IPS-20b (cell line): Measurements from ENCODE around the gene XXYLT1.
"Not testable (repeated sequence)": the region's sequence is repeated elsewhere in the genome, so short reads cannot be mapped to it uniquely, and the experiment has no call there.

ENCODE experiments used
- H3K27ac ChIP-seq: one replicate; pipeline ENCODE4 v1.5.1; 2013; ENCODE audit warnings: low read length
- H3K27me3 ChIP-seq: 2 replicates; pipeline ENCODE4 v1.6.1; 2013; ENCODE audit warnings: mild to moderate bottlenecking, low read length, inconsistent platforms; ENCODE audit not compliant: insufficient read depth
- H3K36me3 ChIP-seq: 2 replicates; pipeline ENCODE4 v1.6.1; 2013; ENCODE audit warnings: low read depth, mild to moderate bottlenecking, inconsistent platforms, low read length, moderate library complexity; ENCODE audit not compliant: insufficient read depth
- H3K4me1 ChIP-seq: 2 replicates; pipeline ENCODE4 v1.6.1; 2013; ENCODE audit warnings: mild to moderate bottlenecking, control low read depth, inconsistent platforms, low read length, moderate library complexity; ENCODE audit not compliant: insufficient read depth
- H3K4me3 ChIP-seq: 2 replicates; pipeline ENCODE4 v1.5.1; 2013; ENCODE audit warnings: mild to moderate bottlenecking, low read length, inconsistent platforms
- H3K9ac ChIP-seq: 2 replicates; pipeline ENCODE4 v1.6.1; 2013; ENCODE audit warnings: low read depth, mild to moderate bottlenecking, inconsistent platforms, low read length, moderate library complexity
- H3K9me3 ChIP-seq: 2 replicates; pipeline ENCODE4 v1.6.1; 2013; ENCODE audit warnings: mild to moderate bottlenecking, low read depth, low read length, inconsistent platforms; ENCODE audit not compliant: insufficient read depth

Gene XXYLT1

DNA sequence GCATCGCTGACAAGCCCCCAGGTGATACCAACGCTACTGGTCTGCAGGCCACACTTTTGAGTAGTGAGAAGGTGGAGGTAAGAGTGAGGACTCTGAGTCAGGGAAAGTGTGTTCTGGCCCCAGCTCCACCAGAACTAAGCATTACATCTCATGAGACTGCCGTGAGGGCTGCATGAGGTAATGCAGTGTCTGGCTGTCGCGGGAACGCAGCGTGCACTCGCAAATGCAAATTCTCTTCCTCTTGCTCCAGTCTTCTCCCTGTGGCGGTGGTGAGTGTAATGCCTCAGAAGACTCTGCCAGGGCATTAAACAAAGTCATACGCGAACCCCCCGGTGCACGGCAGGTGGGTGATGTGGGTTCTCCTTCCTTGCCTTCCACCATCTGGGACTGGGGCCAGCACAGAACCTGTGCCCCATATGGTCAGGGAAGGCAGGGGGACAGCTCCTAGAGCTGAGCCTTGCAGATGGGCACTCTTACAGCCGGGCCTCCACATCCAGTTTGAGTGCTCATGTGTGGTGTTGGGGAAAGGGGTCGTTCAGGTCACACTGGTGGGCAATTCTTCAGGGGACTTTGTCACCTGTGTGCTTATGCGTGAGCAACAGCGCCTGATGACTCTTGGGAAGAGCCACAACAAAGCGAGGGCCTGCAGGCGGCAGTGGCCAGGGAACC, 175.8 kb downstream of the XXYLT1 start:
- no peaks in the 10 kb centered on the region for H3K4me1 ChIP-seq
- H3K9ac ChIP-seq: no peak overlapping the region
- H3K4me3 ChIP-seq: no peak overlapping the region

DNA sequence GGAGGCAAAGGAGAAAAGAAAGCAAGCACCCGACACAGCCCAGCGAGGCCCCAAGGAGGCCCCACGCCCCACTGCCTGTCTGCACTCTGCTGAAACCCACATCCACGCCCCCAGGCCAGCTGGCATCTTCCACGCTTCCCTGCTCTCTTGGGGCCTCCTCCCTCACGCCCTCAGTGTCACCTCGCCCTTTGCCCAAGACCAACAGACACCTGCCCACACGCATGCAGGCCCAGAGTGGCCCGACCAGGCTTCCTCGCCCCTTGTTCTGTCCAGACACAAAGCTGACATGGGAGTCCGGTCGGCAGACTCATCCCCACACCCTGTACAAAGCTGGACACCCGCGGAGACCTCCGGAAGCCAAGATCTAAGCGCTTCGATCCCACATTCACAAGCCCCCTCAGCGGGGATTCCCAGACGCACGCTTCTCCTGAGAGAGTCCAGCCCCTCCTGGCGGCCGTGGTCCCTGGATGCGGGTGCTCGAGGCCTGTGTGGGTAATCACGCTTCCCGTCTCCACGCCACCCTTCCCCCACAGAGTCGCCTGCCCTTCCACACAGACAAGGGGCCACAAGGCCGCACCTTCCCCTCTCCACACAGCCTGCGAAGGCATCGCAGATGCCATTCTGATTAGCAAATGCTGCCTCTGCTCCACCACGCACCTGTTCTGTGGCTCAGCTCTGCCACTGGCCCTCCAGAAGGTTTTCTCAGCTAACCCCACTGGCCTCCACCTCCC, 176.6 kb downstream of the XXYLT1 start:
- H3K9me3 ChIP-seq: no peaks in the 10 kb centered on the region
- H3K4me3 ChIP-seq: no peak overlapping the region
- H3K27me3 ChIP-seq: no peaks in the 10 kb centered on the region
- H3K36me3 ChIP-seq: no peaks in the 10 kb centered on the region
- no peaks in the 10 kb centered on the region for H3K4me1 ChIP-seq
- H3K27ac ChIP-seq: no peak overlapping the region
- H3K9ac ChIP-seq: no peak overlapping the region

More for the DNA sequence above, 175.8 kb downstream of the XXYLT1 start:
- H3K27me3 ChIP-seq: no peaks in the 10 kb centered on the region
- no peak overlapping the region for H3K27ac ChIP-seq
- no peaks in the 10 kb centered on the region for H3K9me3 ChIP-seq
- no peaks in the 10 kb centered on the region for H3K36me3 ChIP-seq

DNA sequence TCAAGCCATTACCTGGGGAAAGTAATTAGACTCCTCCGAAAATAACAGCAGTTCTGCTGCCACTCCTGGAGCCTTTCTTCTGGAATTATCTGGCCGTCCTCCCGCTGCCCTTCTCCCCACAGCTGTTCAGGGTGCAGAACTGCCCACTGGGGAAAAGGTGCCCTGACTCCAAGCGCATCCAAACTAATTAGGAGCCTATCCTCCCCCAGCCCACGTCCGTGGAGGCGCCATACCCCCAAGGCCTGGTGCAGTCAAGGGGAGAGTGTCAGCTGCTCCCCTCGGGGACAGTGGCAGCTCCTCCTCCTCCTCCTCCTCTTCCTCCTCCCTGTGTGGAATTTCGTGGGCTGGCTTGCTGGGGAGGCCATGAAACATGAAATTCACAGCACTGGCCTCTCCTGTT, 177.2 kb downstream of the XXYLT1 start:
- H3K27ac ChIP-seq: no peak overlapping the region
- H3K36me3 ChIP-seq: no peaks in the 10 kb centered on the region
- H3K9ac ChIP-seq: no peak overlapping the region
- H3K4me1 ChIP-seq: no peaks in the 10 kb centered on the region
- H3K9me3 ChIP-seq: no peaks in the 10 kb centered on the region
- no peak overlapping the region for H3K4me3 ChIP-seq
- H3K27me3 ChIP-seq: no peaks in the 10 kb centered on the region

DNA sequence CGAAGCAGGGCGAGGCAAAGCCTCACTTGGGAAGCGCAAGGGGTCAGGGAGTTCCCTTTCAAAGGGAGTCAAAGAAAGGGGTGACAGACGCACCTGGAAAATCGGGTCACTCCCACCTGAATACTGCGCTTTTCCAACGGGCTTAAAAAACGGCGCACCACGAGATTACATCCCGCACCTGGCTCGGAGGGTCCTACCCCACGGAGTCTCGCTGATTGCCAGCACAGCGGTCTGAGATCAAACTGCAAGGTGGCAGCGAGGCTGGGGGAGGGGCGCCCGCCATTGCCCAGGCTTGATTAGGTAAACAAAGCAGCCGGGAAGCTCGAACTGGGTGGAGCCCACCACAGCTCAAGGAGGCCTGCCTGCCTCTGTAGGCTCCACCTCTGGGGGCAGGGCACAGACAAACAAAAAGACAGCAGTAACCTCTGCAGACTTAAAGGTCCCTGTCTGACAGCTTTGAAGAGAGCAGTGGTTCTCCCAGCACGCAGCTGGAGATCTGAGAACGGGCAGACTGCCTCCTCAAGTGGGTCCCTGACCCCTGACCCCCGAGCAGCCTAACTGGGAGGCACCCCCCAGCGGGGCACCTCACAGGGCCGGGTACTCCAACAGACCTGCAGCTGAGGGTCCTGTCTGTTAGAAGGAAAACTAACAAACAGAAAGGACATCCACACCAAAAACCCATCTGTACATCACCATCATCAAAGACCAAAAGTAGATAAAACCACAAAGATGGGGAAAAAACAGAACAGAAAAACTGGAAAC, 182.9 kb downstream of the XXYLT1 start:
- not testable (repeated sequence) for H3K9me3 ChIP-seq, H3K27me3 ChIP-seq, H3K4me1 ChIP-seq, H3K36me3 ChIP-seq
- Histone ChIP-seq H3K4me3 (peak overlapping the region; percentile 63; the same call in 1 of the 2 replicates), H3K27ac (peak overlapping the region; percentile 56), H3K9ac (peak overlapping the region; percentile 73; the same call in 1 of the 2 replicates)

DNA sequence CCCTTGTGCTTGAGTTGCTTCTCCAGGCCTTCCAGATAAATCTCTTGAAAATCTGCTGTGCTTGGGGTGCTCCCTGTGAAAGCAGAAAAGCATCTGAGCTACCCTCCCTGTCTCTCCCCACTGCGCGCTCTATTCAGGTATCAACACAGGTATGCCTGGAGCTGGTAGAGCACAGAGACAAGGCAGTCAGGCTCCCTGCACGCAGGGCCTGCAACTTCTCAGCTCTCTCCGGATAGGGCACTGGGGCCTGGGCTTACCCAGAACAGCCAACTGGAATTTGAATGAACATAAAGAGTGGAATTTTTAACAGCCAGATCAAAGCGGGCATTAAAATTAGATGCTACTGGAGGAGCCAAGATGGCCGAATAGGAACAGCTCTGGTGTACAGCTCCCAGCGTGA, 183.6 kb downstream of the XXYLT1 start:
- Histone ChIP-seq H3K4me1 (peaks cover 5% of the 10 kb centered on the region; the same call in 1 of the 2 replicates), H3K9me3 (no peaks in the 10 kb centered on the region), H3K27ac (peak overlapping the region; percentile 56), H3K4me3 (peak overlapping the region; percentile 63), H3K27me3 (no peaks in the 10 kb centered on the region), H3K36me3 (no peaks in the 10 kb centered on the region), H3K9ac (peak overlapping the region; percentile 73; the same call in 1 of the 2 replicates)

DNA sequence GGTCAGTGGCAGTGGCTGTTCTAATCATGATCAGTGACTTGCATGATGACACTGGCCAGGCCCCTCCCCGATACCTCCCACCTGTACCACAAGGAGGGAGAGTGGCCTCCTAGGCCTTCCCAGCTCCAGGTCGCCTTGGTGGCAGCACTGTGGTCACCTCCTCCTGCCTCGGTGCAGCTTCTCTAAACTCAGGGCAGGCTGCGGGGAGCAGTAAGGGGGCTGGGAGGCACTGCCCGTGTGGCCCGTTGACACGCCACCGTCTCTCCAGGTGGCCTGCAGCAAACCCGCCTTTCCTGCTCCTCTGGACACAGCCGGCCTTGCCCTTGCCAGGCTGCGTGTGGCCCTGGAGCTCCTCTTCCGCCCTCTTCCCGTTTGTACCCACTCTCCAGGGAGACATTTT, 184.1 kb downstream of the XXYLT1 start:
- no peaks in the 10 kb centered on the region for H3K27me3 ChIP-seq
- peak overlapping the region; percentile 73; the same call in 1 of the 2 replicates for H3K9ac ChIP-seq
- no peak overlapping the region for H3K27ac ChIP-seq
- peaks cover 5% of the 10 kb centered on the region; the same call in 1 of the 2 replicates for H3K4me1 ChIP-seq
- H3K4me3 ChIP-seq: peak overlapping the region; percentile 63; the same call in 1 of the 2 replicates
- no peaks in the 10 kb centered on the region for H3K36me3 ChIP-seq
- no peaks in the 10 kb centered on the region for H3K9me3 ChIP-seq

DNA sequence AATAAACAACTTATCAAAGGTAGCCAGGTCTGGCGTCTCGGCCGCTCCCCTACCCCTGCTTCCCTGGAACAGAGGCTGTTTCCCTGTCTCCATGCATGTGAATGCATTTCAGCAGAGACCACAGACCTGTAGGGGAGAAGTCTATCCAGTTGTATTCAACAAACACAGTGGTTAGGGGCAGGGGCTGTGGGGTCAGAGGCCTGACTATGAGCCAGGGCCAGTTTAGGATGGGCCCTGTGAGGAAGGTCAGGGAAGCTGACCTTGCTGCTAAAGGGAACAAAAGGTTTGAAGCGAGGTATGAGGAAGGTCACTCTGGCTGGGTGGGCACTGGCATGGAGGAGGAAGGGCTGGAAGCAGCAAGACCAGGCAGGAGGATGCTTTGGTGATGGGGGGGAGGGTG, 184.6 kb downstream of the XXYLT1 start:
- H3K27me3 ChIP-seq: no peaks in the 10 kb centered on the region
- H3K9me3 ChIP-seq: no peaks in the 10 kb centered on the region
- H3K27ac ChIP-seq: no peak overlapping the region
- peaks cover 5% of the 10 kb centered on the region; the same call in 1 of the 2 replicates for H3K4me1 ChIP-seq
- no peaks in the 10 kb centered on the region for H3K36me3 ChIP-seq
- no peak overlapping the region for H3K9ac ChIP-seq
- no peak overlapping the region for H3K4me3 ChIP-seq

DNA sequence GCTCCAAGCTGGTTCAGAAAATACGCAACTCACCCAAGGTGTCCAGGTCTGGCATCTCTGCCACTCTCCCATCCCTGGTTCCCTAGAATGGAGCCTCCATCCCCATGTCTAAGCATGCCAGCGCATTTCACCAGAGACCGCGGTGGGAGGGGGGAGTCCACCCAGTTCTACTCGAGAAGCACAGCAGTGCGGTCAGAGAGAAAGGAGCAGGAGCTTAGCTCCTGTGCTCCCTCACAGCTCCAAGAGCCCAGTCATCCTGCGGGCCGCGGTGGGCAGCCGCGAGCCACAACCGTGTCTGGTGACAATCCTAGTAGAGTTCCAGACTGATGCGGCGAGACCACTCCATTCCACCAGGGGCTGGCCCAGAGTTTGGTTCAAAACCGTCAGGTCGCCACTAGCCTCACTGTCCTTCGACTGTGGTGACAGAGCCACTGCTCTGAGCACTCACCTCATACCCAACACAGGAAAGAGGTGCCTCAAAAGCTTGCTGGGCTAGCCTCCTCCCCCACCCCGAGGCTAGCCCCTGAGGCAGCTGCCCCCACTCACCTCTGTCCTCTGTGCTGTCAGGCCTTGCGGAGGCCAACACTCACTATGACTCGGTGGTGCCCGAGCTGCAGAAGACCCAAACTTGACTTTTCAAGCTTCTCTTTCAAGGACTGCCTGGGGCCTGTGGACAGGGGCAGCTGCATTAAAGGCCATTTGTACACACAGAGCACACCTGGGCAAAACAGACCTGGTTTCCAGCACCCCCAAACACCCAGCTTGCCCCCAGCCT, 185.4 kb downstream of the XXYLT1 start:
- no peak overlapping the region for H3K27ac ChIP-seq
- no peak overlapping the region for H3K9ac ChIP-seq
- no peaks in the 10 kb centered on the region for H3K27me3 ChIP-seq
- H3K4me3 ChIP-seq: no peak overlapping the region
- H3K4me1 ChIP-seq: peaks cover 5% of the 10 kb centered on the region; the same call in 1 of the 2 replicates
- no peaks in the 10 kb centered on the region for H3K36me3 ChIP-seq
- no peaks in the 10 kb centered on the region for H3K9me3 ChIP-seq

DNA sequence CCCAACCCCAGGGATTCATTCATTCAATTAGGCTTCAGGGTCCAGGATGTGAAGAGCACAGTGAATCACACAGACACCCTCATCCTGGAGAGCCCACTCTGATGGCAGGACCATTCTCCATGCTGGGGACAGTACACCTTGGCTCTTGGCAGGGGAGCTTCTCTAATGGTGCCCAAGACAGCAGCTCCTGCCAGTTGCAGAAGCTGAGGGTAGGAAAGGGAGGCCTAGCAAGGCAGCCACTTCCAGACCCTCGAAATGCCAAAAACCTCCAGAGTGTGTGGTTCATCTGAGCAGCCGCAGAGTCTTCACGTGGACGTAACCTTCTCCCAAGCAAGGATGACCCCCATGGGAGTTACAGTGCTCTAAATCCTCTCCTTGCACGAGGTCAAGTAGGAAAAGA, 186.2 kb downstream of the XXYLT1 start:
- no peak overlapping the region for H3K27ac ChIP-seq
- H3K9ac ChIP-seq: no peak overlapping the region
- no peaks in the 10 kb centered on the region for H3K27me3 ChIP-seq
- H3K9me3 ChIP-seq: no peaks in the 10 kb centered on the region
- H3K4me1 ChIP-seq: peaks cover 6% of the 10 kb centered on the region; the same call in 1 of the 2 replicates
- H3K4me3 ChIP-seq: no peak overlapping the region
- no peaks in the 10 kb centered on the region for H3K36me3 ChIP-seq

DNA sequence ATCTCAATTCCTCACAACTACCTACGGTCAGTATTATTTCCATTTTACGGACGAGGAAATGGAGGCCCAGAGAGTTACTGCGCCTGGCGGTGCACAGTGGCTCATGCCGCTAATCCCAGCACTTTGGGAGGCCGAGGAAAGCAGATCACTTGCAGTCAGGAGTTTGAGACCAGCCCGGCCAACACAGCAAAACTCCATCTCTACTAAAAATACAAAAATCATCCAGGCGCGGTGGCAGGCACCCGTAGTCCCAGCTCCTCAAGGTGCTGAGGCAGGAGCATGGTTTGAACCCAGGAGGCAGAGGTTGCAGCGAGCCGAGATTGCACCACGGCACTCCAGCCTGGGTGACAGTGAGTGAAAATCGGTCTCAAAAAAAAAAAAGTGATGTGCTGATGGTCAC, 187.3 kb downstream of the XXYLT1 start:
- no peaks in the 10 kb centered on the region for H3K9me3 ChIP-seq
- no peak overlapping the region for H3K27ac ChIP-seq
- no peak overlapping the region for H3K9ac ChIP-seq
- H3K4me1 ChIP-seq: peaks cover 10% of the 10 kb centered on the region; the same call in 1 of the 2 replicates
- no peaks in the 10 kb centered on the region for H3K27me3 ChIP-seq
- H3K4me3 ChIP-seq: no peak overlapping the region
- no peaks in the 10 kb centered on the region for H3K36me3 ChIP-seq

DNA sequence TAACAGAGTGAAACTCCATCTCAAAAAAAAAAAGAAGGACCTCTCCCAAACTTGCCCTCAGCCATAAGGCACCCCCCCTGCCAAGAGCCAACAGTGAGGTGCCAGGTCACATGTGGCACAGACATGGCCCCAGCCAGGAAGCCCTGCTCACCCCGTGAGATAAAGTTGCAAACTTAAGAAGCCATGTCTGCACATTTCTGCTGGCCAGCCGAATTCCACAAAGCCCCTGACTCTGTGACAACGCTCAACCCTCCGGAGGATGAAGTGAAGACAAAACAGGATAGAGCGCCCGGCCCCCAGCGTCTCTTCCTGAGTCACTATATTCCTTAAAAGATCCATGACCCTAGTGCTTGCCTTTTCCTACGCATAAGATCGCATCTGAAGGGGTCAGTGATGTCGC, 188.1 kb downstream of the XXYLT1 start:
- Histone ChIP-seq H3K9me3 (no peaks in the 10 kb centered on the region), H3K27ac (no peak overlapping the region), H3K36me3 (no peaks in the 10 kb centered on the region), H3K4me3 (no peak overlapping the region), H3K27me3 (no peaks in the 10 kb centered on the region), H3K9ac (no peak overlapping the region), H3K4me1 (peaks cover 10% of the 10 kb centered on the region; the same call in 1 of the 2 replicates)
